ENCODE data around the gene CAPN2.
A peak's percentile ranks its signal among the peaks of the same experiment; 100 is the strongest.

The CAPN2 gene

DNA sequence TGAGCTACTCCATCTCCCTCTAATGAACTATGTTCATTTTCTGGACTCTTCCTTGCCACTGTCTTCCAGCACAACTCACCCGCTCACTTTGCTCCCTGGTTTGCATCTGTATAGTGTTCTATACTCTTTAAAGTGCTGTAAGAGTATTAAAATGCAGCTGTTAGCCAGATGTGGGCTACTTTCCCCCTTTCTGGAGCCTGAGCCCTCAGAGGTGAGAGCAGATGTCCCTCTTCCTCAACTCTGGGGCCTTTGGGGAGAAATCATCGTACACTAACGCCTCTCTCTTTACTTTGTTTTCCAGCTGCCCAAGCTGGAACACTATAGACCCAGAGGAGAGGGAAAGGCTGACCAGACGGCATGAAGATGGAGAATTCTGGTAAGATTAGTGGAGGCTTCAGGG lies 39.4 kb downstream of the CAPN2 start:
- H3K4me3 ChIP-seq (replicated peaks; ENCODE audit: insufficient read depth, low read length) = no peak overlapping the region
- TF ChIP-seq POLR2AphosphoS5 (IDR thresholded peaks at IDR 0.05; ENCODE audit: low read depth) (no peak), GABPA (IDR thresholded peaks at IDR 0.05; ENCODE audit: low read depth) (no peak), SPI1 (IDR thresholded peaks at IDR 0.05; ENCODE audit: borderline replicate concordance, low read depth) (no peak)
- TF ChIP-seq, protein P1, sequence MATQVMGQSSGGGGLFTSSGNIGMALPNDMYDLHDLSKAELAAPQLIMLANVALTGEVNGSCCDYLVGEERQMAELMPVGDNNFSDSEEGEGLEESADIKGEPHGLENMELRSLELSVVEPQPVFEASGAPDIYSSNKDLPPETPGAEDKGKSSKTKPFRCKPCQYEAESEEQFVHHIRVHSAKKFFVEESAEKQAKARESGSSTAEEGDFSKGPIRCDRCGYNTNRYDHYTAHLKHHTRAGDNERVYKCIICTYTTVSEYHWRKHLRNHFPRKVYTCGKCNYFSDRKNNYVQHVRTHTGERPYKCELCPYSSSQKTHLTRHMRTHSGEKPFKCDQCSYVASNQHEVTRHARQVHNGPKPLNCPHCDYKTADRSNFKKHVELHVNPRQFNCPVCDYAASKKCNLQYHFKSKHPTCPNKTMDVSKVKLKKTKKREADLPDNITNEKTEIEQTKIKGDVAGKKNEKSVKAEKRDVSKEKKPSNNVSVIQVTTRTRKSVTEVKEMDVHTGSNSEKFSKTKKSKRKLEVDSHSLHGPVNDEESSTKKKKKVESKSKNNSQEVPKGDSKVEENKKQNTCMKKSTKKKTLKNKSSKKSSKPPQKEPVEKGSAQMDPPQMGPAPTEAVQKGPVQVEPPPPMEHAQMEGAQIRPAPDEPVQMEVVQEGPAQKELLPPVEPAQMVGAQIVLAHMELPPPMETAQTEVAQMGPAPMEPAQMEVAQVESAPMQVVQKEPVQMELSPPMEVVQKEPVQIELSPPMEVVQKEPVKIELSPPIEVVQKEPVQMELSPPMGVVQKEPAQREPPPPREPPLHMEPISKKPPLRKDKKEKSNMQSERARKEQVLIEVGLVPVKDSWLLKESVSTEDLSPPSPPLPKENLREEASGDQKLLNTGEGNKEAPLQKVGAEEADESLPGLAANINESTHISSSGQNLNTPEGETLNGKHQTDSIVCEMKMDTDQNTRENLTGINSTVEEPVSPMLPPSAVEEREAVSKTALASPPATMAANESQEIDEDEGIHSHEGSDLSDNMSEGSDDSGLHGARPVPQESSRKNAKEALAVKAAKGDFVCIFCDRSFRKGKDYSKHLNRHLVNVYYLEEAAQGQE (IDR thresholded peaks at IDR 0.05; ENCODE audit: insufficient replicate concordance, low read depth) = no peak
- TF ChIP-seq, protein P2, sequence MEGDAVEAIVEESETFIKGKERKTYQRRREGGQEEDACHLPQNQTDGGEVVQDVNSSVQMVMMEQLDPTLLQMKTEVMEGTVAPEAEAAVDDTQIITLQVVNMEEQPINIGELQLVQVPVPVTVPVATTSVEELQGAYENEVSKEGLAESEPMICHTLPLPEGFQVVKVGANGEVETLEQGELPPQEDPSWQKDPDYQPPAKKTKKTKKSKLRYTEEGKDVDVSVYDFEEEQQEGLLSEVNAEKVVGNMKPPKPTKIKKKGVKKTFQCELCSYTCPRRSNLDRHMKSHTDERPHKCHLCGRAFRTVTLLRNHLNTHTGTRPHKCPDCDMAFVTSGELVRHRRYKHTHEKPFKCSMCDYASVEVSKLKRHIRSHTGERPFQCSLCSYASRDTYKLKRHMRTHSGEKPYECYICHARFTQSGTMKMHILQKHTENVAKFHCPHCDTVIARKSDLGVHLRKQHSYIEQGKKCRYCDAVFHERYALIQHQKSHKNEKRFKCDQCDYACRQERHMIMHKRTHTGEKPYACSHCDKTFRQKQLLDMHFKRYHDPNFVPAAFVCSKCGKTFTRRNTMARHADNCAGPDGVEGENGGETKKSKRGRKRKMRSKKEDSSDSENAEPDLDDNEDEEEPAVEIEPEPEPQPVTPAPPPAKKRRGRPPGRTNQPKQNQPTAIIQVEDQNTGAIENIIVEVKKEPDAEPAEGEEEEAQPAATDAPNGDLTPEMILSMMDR (IDR thresholded peaks at IDR 0.05; ENCODE audit: insufficient read depth, low read length) = no peak
- DNase-seq (ENCODE audit: low read depth in 1 of 2, low spot score in 1 of 2) = no peak
- no peak overlapping the region for H3K27ac ChIP-seq (replicated peaks)
- H3K27me3 ChIP-seq (ENCODE audit: insufficient read depth, poor library complexity, severe bottlenecking) = no peaks in the 10 kb centered on the region

DNA sequence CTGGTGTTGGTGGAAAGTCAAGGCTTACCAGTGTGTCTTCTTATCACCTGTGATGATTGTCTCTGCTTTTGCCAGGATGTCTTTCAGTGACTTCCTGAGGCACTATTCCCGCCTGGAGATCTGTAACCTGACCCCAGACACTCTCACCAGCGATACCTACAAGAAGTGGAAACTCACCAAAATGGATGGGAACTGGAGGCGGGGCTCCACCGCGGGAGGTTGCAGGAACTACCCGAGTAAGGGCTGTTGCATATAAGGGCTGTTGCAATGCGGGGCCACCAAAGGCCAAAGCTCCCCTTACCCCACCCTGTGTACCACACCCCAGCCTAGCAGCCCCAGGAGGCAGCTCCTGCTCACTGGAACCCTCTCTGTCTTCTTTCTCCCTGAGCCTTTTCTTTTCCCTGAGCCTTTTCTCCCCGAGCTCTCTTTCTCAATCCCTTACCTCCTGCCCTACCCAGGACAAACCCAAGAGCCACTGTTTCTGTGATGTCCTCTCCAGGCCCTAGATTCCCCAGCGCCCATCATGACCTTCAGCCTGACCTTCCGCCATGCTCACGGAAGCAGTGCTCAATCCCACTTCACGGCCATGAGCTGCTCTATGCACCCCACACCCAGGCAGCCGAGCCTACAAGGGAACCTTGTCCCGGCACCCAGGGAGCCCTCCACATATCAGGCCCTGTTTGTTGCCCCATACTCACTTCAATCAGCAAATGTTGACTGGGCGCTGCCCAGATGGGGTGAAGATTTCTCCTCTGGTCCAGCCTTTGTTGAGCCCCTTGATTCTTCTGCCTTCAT lies 40.6 kb downstream of the CAPN2 start:
- H3K27me3 ChIP-seq (ENCODE audit: insufficient read depth, poor library complexity, severe bottlenecking) = no peaks in the 10 kb centered on the region
- H3K4me3 ChIP-seq (replicated peaks; ENCODE audit: insufficient read depth, low read length) = no peak overlapping the region
- H3K27ac ChIP-seq (replicated peaks) = no peak overlapping the region
- DNase-seq (ENCODE audit: low read depth in 1 of 2, low spot score in 1 of 2) = peak in 1 of 2 experiments; percentile 63
- TF ChIP-seq, protein P2 (IDR thresholded peaks at IDR 0.05; ENCODE audit: insufficient read depth, low read length) = no peak
- TF ChIP-seq SPI1 (IDR thresholded peaks at IDR 0.05; ENCODE audit: borderline replicate concordance, low read depth) = no peak
- TF ChIP-seq, protein P1 (IDR thresholded peaks at IDR 0.05; ENCODE audit: insufficient replicate concordance, low read depth) = no peak
- no peak for TF ChIP-seq POLR2AphosphoS5 (IDR thresholded peaks at IDR 0.05; ENCODE audit: low read depth)
- TF ChIP-seq GABPA (IDR thresholded peaks at IDR 0.05; ENCODE audit: low read depth) = no peak

DNA sequence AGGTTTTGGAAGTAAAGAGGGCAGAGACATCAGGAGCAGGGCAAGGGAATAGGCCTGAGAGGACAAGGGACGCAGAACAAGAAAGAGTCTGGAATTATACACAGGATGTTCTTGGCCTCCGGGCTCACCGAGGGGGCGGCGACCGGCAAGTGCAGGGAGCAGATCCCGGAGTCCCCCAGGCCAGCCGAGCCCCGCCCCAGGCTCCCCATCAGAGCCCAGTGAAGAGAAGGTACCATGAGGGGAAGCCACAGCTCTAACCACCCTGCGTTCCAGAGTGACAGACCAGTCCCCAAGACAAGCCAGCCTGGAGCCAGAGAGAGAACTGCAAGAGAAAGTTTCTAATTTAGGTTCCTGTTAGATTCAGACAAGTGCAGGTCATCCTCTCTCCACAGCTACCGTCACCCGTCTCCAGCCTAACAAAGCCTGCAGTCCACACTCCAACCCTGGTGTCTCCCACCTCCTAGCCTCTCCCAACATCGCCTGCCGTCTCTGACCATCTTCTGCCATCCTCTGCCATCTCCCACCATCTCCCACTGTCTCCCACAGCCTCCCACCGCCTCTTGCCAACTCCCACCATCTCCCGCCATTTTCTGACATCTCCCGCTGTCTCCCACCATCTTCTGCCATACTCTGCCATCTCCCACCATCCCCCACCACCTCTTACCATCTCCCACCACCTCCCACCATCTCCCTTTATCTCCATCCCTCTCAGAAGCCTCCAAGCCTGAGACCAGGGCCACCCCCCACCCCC lies 42.5 kb downstream of the CAPN2 start:
- Histone ChIP-seq H3K27me3 (ENCODE audit: insufficient read depth, poor library complexity, severe bottlenecking) (no peaks in the 10 kb centered on the region), H3K27ac (replicated peaks) (no peak overlapping the region), H3K4me3 (replicated peaks; ENCODE audit: insufficient read depth, low read length) (no peak overlapping the region)
- DNase-seq (ENCODE audit: low read depth in 1 of 2, low spot score in 1 of 2) = no peak
- TF ChIP-seq GABPA (IDR thresholded peaks at IDR 0.05; ENCODE audit: low read depth) = no peak
- no peak for TF ChIP-seq SPI1 (IDR thresholded peaks at IDR 0.05; ENCODE audit: borderline replicate concordance, low read depth)
- TF ChIP-seq POLR2AphosphoS5 (IDR thresholded peaks at IDR 0.05; ENCODE audit: low read depth) = no peak
- TF ChIP-seq, protein P1 (IDR thresholded peaks at IDR 0.05; ENCODE audit: insufficient replicate concordance, low read depth) = no peak
- TF ChIP-seq, protein P2 (IDR thresholded peaks at IDR 0.05; ENCODE audit: insufficient read depth, low read length) = no peak
